Measurements from ENCODE around the gene ATF4.

The ATF4 gene

GRCh38 chr22:39522567-39523300, 2.4 kb downstream of the ATF4 start:
- Mint-ChIP-seq H3K4me1 (peaks cover 61% of the 10 kb centered on the region), H3K27me3 (ENCODE audit: low read depth) (peaks cover 6% of the 10 kb centered on the region), H3K27ac (peak overlapping the region; percentile 99 to 100 (median 100)), H3K4me3 (peak overlapping the region; percentile 94 to 98 (median 94)), H3K9me3 (no peaks in the 10 kb centered on the region), H3K36me3 (ENCODE audit: low read depth) (peaks cover 44% of the 10 kb centered on the region)
- TF ChIP-seq, protein P1, sequence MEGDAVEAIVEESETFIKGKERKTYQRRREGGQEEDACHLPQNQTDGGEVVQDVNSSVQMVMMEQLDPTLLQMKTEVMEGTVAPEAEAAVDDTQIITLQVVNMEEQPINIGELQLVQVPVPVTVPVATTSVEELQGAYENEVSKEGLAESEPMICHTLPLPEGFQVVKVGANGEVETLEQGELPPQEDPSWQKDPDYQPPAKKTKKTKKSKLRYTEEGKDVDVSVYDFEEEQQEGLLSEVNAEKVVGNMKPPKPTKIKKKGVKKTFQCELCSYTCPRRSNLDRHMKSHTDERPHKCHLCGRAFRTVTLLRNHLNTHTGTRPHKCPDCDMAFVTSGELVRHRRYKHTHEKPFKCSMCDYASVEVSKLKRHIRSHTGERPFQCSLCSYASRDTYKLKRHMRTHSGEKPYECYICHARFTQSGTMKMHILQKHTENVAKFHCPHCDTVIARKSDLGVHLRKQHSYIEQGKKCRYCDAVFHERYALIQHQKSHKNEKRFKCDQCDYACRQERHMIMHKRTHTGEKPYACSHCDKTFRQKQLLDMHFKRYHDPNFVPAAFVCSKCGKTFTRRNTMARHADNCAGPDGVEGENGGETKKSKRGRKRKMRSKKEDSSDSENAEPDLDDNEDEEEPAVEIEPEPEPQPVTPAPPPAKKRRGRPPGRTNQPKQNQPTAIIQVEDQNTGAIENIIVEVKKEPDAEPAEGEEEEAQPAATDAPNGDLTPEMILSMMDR (IDR thresholded peaks at IDR 0.05; ENCODE audit: unreplicated experiment in 3 of 3) = no peak

GRCh38 chr22:39524089-39524752, 3.9 kb downstream of the ATF4 start:
- Mint-ChIP-seq H3K27ac (peak overlapping the region; percentile 67 to 88 (median 86)), H3K4me1 (peaks cover 63% of the 10 kb centered on the region), H3K9me3 (no peaks in the 10 kb centered on the region), H3K4me3 (peak overlapping the region; percentile 69 to 85 (median 80)), H3K36me3 (ENCODE audit: low read depth) (peaks cover 44% of the 10 kb centered on the region), H3K27me3 (ENCODE audit: low read depth) (peaks cover 6% of the 10 kb centered on the region)
- TF ChIP-seq, protein P1 (IDR thresholded peaks at IDR 0.05; ENCODE audit: unreplicated experiment in 3 of 3) = no peak

GRCh38 chr22:39524753-39525657, 4.6 kb downstream of the ATF4 start:
- peaks cover 6% of the 10 kb centered on the region for H3K27me3 Mint-ChIP-seq (ENCODE audit: low read depth)
- peaks cover 69% of the 10 kb centered on the region for H3K4me1 Mint-ChIP-seq
- TF ChIP-seq, protein P1 (IDR thresholded peaks at IDR 0.05; ENCODE audit: unreplicated experiment in 3 of 3) = no peak
- peak overlapping the region; percentile 67 to 88 (median 86) for H3K27ac Mint-ChIP-seq
- H3K9me3 Mint-ChIP-seq = no peaks in the 10 kb centered on the region
- H3K4me3 Mint-ChIP-seq = peak overlapping the region; percentile 69 to 85 (median 80)
- H3K36me3 Mint-ChIP-seq (ENCODE audit: low read depth) = peaks cover 48% of the 10 kb centered on the region

- peak overlapping the region; percentile 48 to 86 (median 67) for H3K27ac Mint-ChIP-seq
- H3K27me3 Mint-ChIP-seq (ENCODE audit: low read depth) = peaks cover 3% of the 10 kb centered on the region
- peaks cover 51% of the 10 kb centered on the region for H3K36me3 Mint-ChIP-seq (ENCODE audit: low read depth)
- peak overlapping the region; percentile 47 to 80 (median 69) for H3K4me3 Mint-ChIP-seq
- TF ChIP-seq, protein P1 (IDR thresholded peaks at IDR 0.05; ENCODE audit: unreplicated experiment in 3 of 3) = no peak
- peaks cover 73% of the 10 kb centered on the region for H3K4me1 Mint-ChIP-seq
- no peaks in the 10 kb centered on the region for H3K9me3 Mint-ChIP-seq
Measured at GRCh38 chr22:39525658-39525975, 5.3 kb downstream of the ATF4 start.

DNA sequence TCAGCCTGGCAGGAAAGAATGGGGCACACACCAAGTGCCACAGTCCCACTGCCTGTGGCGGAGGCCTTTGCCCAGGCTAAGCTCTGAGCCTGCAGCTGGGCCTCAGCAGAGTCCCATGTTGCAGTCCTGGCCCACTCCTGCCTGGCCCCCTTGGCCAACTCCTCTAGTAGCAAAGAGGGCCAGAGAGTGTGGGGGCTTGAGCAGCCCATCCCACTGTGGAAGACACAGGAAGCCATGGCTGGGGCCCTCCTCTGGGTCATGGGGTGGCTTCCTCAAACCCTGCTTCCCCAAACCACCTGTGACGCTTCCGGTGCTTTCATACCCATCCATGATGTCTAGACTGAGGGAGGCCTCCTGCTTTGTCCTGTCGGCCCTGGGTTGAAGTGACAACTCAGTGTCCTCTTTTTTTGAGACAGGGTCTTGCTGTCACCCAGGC, 6.4 kb downstream of the ATF4 start:
- no peak overlapping the region for H3K4me3 Mint-ChIP-seq
- H3K9me3 Mint-ChIP-seq = no peaks in the 10 kb centered on the region
- TF ChIP-seq, protein P1 (IDR thresholded peaks at IDR 0.05; ENCODE audit: unreplicated experiment in 3 of 3) = no peak
- peaks cover 81% of the 10 kb centered on the region for H3K4me1 Mint-ChIP-seq
- peaks cover 3% of the 10 kb centered on the region for H3K27me3 Mint-ChIP-seq (ENCODE audit: low read depth)
- peaks cover 50% of the 10 kb centered on the region for H3K36me3 Mint-ChIP-seq (ENCODE audit: low read depth)
- H3K27ac Mint-ChIP-seq = peak overlapping the region in 2 of 3 experiments; percentile 48 to 80

Data from nephron (organoid).